Measurements from ENCODE around the gene PRRT4.

The PRRT4 gene

DNA sequence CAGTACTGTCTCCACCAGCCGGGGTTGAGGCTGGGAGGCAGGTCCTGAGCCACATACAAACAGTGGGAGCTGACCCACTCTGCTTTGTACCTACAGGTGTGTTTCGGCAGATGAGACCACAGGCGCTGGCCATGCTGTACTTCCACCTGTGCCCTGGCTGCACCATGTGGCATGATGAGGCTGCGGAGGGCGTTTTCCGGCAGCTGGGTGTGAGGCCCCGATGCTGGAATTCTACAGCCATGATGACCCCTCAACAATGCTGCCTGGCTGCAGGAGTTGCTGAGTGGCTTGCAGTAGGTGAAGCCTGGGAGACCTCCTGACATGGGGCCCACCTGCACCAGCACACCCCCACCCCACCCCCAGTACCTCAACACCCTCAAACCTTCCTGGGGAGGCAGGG, 30.3 kb upstream of the PRRT4 start:
- H3K9me3 ChIP-seq = no peaks in the 10 kb centered on the region
- DNase-seq = no peak
- H3K27me3 ChIP-seq = no peaks in the 10 kb centered on the region
- H3K36me3 ChIP-seq = peaks cover 41% of the 10 kb centered on the region
- no peak for TF ChIP-seq CTCF (IDR thresholded peaks at IDR 0.05; ENCODE audit: low read depth, low read length)
- H3K4me1 ChIP-seq = peaks cover 23% of the 10 kb centered on the region
- H3K4me3 ChIP-seq (ENCODE audit: low read depth, low read length) = no peak overlapping the region

GRCh38 chr7:128390871-128391565, 29.5 kb upstream of the PRRT4 start:
- peaks cover 34% of the 10 kb centered on the region for H3K36me3 ChIP-seq
- no peaks in the 10 kb centered on the region for H3K9me3 ChIP-seq
- TF ChIP-seq CTCF (IDR thresholded peaks at IDR 0.05; ENCODE audit: low read depth, low read length) = no peak
- no peaks in the 10 kb centered on the region for H3K27me3 ChIP-seq
- H3K4me3 ChIP-seq (ENCODE audit: low read depth, low read length) = no peak overlapping the region
- no peak for DNase-seq
- peaks cover 28% of the 10 kb centered on the region for H3K4me1 ChIP-seq

DNA sequence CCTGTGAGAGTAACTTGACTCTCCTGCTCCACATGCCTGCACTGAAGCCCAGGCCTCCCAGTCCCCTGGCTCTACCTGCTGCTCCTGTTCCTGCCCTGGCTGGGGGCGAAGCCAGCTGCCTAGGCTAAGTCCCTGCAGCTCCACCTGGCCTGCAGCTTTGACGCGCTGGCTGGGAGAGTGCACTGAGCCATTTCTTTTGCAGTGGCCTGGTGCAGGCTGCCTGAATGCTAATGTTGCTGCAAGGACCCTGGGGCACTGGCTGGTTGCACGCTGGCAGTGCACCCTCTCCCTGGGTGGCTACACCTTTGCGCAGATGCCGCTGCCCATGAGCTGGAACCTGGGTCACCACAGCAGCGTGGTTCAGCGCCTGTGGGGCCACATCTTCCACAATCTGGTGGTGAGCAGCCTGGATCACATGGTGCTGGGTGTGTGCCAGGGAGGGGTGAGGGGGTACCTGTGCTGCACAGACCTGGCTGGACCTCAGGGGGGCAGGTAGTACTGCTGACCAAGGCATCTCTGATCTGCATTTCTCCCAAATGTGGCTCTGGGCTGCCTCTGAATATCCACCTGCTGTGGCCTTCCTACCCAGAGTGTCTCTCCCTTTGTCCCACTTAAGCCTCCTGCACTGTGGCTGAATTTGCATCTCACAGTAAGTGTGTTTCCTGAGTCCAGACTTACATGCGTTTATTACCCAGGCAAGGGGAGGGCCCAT, 28.3 kb upstream of the PRRT4 start:
- Histone ChIP-seq H3K27me3 (no peaks in the 10 kb centered on the region), H3K4me3 (ENCODE audit: low read depth, low read length) (no peak overlapping the region), H3K9me3 (no peaks in the 10 kb centered on the region), H3K4me1 (peaks cover 28% of the 10 kb centered on the region), H3K36me3 (peaks cover 21% of the 10 kb centered on the region)
- DNase-seq = no peak
- no peak for TF ChIP-seq CTCF (IDR thresholded peaks at IDR 0.05; ENCODE audit: low read depth, low read length)

- Histone ChIP-seq H3K27me3 (no peaks in the 10 kb centered on the region), H3K4me3 (ENCODE audit: low read depth, low read length) (no peak overlapping the region), H3K4me1 (peaks cover 28% of the 10 kb centered on the region), H3K9me3 (no peaks in the 10 kb centered on the region), H3K36me3 (peaks cover 15% of the 10 kb centered on the region)
- TF ChIP-seq CTCF (IDR thresholded peaks at IDR 0.05; ENCODE audit: low read depth, low read length) = peak; percentile 16; the same call in 1 of the 2 replicates
- no peak for DNase-seq
Measured at GRCh38 chr7:128389085-128389617, 27.7 kb upstream of the PRRT4 start.

GRCh38 chr7:128388145-128388485, 26.6 kb upstream of the PRRT4 start:
- Histone ChIP-seq H3K4me1 (peaks cover 28% of the 10 kb centered on the region), H3K27me3 (no peaks in the 10 kb centered on the region), H3K4me3 (ENCODE audit: low read depth, low read length) (peak overlapping the region; percentile 16; the same call in 1 of the 2 replicates), H3K9me3 (no peaks in the 10 kb centered on the region), H3K36me3 (peaks cover 10% of the 10 kb centered on the region)
- no peak for TF ChIP-seq CTCF (IDR thresholded peaks at IDR 0.05; ENCODE audit: low read depth, low read length)
- no peak for DNase-seq

Measured in BE2C (cell line).